Naive thymus-derived CD8-positive, alpha-beta T cell (primary cell): ENCODE data around the gene HES5. TPM values are rescaled to one million over a fixed set of nuclear protein-coding genes. Genes with fewer than 3 reads are reported as not detected.
A peak's percentile ranks its signal among the peaks of the same experiment; 100 is the strongest.

Source experiments
- ATAC-seq, 2 donors: fragments of 150-1000 bp; cut with Tn5 transposase in 1 of 2; sonication (Bioruptor Pico), chemical (Tn5 transposase) in 1 of 2; 1 replicate in 1 of 2; 2 replicates in 1 of 2; pipeline ENCODE4 v1.10.0; 2021; ENCODE audit warnings: mild to moderate bottlenecking in 2 of 2, moderate library complexity in 2 of 2
- POLR2A ChIA-PET: fragments of 350-600 bp; sonication (Branson Sonifier 250); formaldehyde crosslinking; loops from one replicate; lab custom pipeline; 2021; ENCODE audit warnings: antibody characterized with exemption; lab: Charles Lee
- DNase-seq, 10 donors: peaks; one replicate each; pipeline versions ENCODE4 v3.0.0 to v3.0.0-alpha.2; 2020 to 2022
- H3K27ac Mint-ChIP-seq, 10 donors: one replicate each; pipeline ENCODE4 v1.8.0; 2020 to 2022; ENCODE audit warnings: mild to moderate bottlenecking in 10 of 10, mixed read lengths in 10 of 10, moderate library complexity in 4 of 10, inconsistent platforms in 1 of 10
- H3K27me3 Mint-ChIP-seq, 5 donors: one replicate each; pipeline ENCODE4 v1.8.0; 2021 to 2022; ENCODE audit warnings: mixed read lengths in 5 of 5
- H3K36me3 Mint-ChIP-seq, 3 donors: one replicate each; pipeline ENCODE4 v1.8.0; 2020 to 2022; ENCODE audit warnings: mixed read lengths in 3 of 3, mild to moderate bottlenecking in 2 of 3, inconsistent platforms in 1 of 3
- H3K4me1 Mint-ChIP-seq, 4 donors: one replicate each; pipeline ENCODE4 v1.8.0; 2021 to 2022; ENCODE audit warnings: mixed read lengths in 4 of 4
- H3K4me3 Mint-ChIP-seq, 10 donors: one replicate each; pipeline ENCODE4 v1.8.0; 2020 to 2022; ENCODE audit warnings: mild to moderate bottlenecking in 10 of 10, mixed read lengths in 10 of 10, moderate library complexity in 6 of 10, inconsistent platforms in 1 of 10
- H3K9me3 Mint-ChIP-seq, 9 donors: one replicate each; pipeline ENCODE4 v1.8.0; 2020 to 2022; ENCODE audit warnings: mixed read lengths in 9 of 9, mild to moderate bottlenecking in 3 of 9, inconsistent platforms in 1 of 9, moderate library complexity in 1 of 9
- polyA plus RNA-seq, 3 donors: library from polyadenylated mRNA; unstranded; fragments of 300-500 nt; fragmentation: Illumina TruSeq; gene quantifications; one replicate each; pipeline ENCODE4 v1.2.3, GENCODE V29; 2021
- total RNA-seq, 8 experiments: library from RNA in 2 of 8; stranded (reverse) in 2 of 8; gene quantifications; one replicate each; pipeline ENCODE4 v1.2.3 and lab custom pipeline; 2021 to 2026

Gene HES5
- total and polyA plus RNA-seq, 5 experiments from 2014 or later = 0.30 TPM; not detected in 4

- peak overlapping the region in 3 of 10 donors; percentile 4 to 64 (median 8) for H3K4me3 Mint-ChIP-seq
- H3K9me3 Mint-ChIP-seq = no peaks in the 10 kb centered on the region
- ATAC-seq (no peak), DNase-seq (no peak)
- H3K27me3 Mint-ChIP-seq = no peaks in the 10 kb centered on the region
- POLR2A ChIA-PET = interaction anchor here (0.6 to 3.0 kb wide), 11 partner anchors 7 to 86 kb away, joined by 3 to 23 read pairs (median 6); partner anchors contain the start of gene PANK4
- H3K27ac Mint-ChIP-seq = peak overlapping the region in 4 of 10 donors; percentile 6 to 80 (median 36)
- H3K4me1 Mint-ChIP-seq = peaks cover 6 to 38% (median 29%) of the 10 kb centered on the region in 4 donors
- H3K36me3 Mint-ChIP-seq = no peaks in the 10 kb centered on the region
Measured at GRCh38 chr1:2501041-2501819, 28.8 kb downstream of the HES5 start.

GRCh38 chr1:2499986-2500596, 30.0 kb downstream of the HES5 start:
- peak in 1 of 10 donors; percentile 29 for DNase-seq
- peak; percentile 29 to 53 for ATAC-seq
- H3K4me1 Mint-ChIP-seq = peaks cover 9 to 44% (median 36%) of the 10 kb centered on the region in 4 donors
- H3K36me3 Mint-ChIP-seq = no peaks in the 10 kb centered on the region
- peak overlapping the region in 9 of 10 donors; percentile 29 to 86 (median 64) for H3K4me3 Mint-ChIP-seq
- no peaks in the 10 kb centered on the region for H3K9me3 Mint-ChIP-seq
- no peaks in the 10 kb centered on the region for H3K27me3 Mint-ChIP-seq
- POLR2A ChIA-PET = interaction anchor here (0.8 to 2.5 kb wide), 7 partner anchors 9 to 85 kb away, joined by 3 to 23 read pairs (median 6); partner anchors contain the start of genes HES5 and PANK4
- H3K27ac Mint-ChIP-seq = peak overlapping the region in 8 of 10 donors; percentile 29 to 86 (median 80)

- DNase-seq (no peak), ATAC-seq (no peak)
- Mint-ChIP-seq H3K36me3 (no peaks in the 10 kb centered on the region), H3K4me1 (peaks cover 10 to 51% (median 39%) of the 10 kb centered on the region in 4 donors), H3K9me3 (no peaks in the 10 kb centered on the region), H3K27ac (peak overlapping the region in 4 of 10 donors; percentile 8 to 49 (median 33)), H3K27me3 (no peaks in the 10 kb centered on the region), H3K4me3 (peak overlapping the region in 7 of 10 donors; percentile 22 to 64 (median 31))
- POLR2A ChIA-PET = interaction anchor here (1.2 to 2.5 kb wide), 4 partner anchors 26 to 84 kb away, joined by 4 to 23 read pairs (median 8); partner anchors contain the start of genes HES5 and PANK4
Measured at GRCh38 chr1:2499260-2499659, 30.8 kb downstream of the HES5 start.

- ATAC-seq (no peak), DNase-seq (no peak)
- peaks cover 16 to 57% (median 45%) of the 10 kb centered on the region in 4 donors for H3K4me1 Mint-ChIP-seq
- H3K9me3 Mint-ChIP-seq = no peaks in the 10 kb centered on the region
- no peaks in the 10 kb centered on the region for H3K27me3 Mint-ChIP-seq
- H3K27ac Mint-ChIP-seq = no peak overlapping the region
- H3K36me3 Mint-ChIP-seq = no peaks in the 10 kb centered on the region
- no peak overlapping the region for H3K4me3 Mint-ChIP-seq
- POLR2A ChIA-PET = interaction anchor here (0.9 to 5.6 kb wide), 4 partner anchors 26 to 83 kb away, joined by 3 to 78 read pairs (median 13); partner anchors contain the start of gene PANK4
Measured at GRCh38 chr1:2498648-2499047, 31.4 kb downstream of the HES5 start.

GRCh38 chr1:2497891-2498290, 32.2 kb downstream of the HES5 start:
- Mint-ChIP-seq H3K27me3 (no peaks in the 10 kb centered on the region), H3K4me1 (peaks cover 22 to 63% (median 52%) of the 10 kb centered on the region in 4 donors), H3K4me3 (peak overlapping the region in 3 of 10 donors; percentile 18 to 34 (median 27)), H3K9me3 (no peaks in the 10 kb centered on the region), H3K36me3 (no peaks in the 10 kb centered on the region), H3K27ac (peak overlapping the region in 4 of 10 donors; percentile 58 to 89 (median 62))
- POLR2A ChIA-PET = interaction anchor here (0.6 to 5.6 kb wide), 7 partner anchors 8 to 1698 kb away, joined by 3 to 78 read pairs (median 6); partner anchors contain the start of genes PANK4 and TNFRSF14
- ATAC-seq = no peak
- no peak for DNase-seq

GRCh38 chr1:2496746-2497145, 33.3 kb downstream of the HES5 start:
- peak overlapping the region in 3 of 10 donors; percentile 49 to 58 (median 50) for H3K4me3 Mint-ChIP-seq
- no peaks in the 10 kb centered on the region for H3K9me3 Mint-ChIP-seq
- POLR2A ChIA-PET = interaction anchor here (0.9 to 5.6 kb wide), 5 partner anchors 10 to 81 kb away, joined by 3 to 78 read pairs (median 8); partner anchors contain the start of gene PANK4
- H3K4me1 Mint-ChIP-seq = peaks cover 22 to 73% (median 53%) of the 10 kb centered on the region in 4 donors
- no peak for DNase-seq
- ATAC-seq = no peak
- H3K36me3 Mint-ChIP-seq = no peaks in the 10 kb centered on the region
- H3K27me3 Mint-ChIP-seq = no peaks in the 10 kb centered on the region
- peak overlapping the region; percentile 13 to 90 (median 50) for H3K27ac Mint-ChIP-seq

- H3K4me1 Mint-ChIP-seq = peaks cover 23 to 76% (median 53%) of the 10 kb centered on the region in 4 donors
- H3K4me3 Mint-ChIP-seq = peak overlapping the region in 6 of 10 donors; percentile 19 to 58 (median 48)
- DNase-seq (peak in 2 of 10 donors; percentile 18 to 23), ATAC-seq (peak in 1 of 2 donors; percentile 29)
- H3K36me3 Mint-ChIP-seq = no peaks in the 10 kb centered on the region
- POLR2A ChIA-PET = interaction anchor here (0.9 to 5.6 kb wide), 5 partner anchors 10 to 81 kb away, joined by 3 to 78 read pairs (median 8); partner anchors contain the start of gene PANK4
- no peaks in the 10 kb centered on the region for H3K9me3 Mint-ChIP-seq
- peak overlapping the region in 9 of 10 donors; percentile 22 to 89 (median 63) for H3K27ac Mint-ChIP-seq
- H3K27me3 Mint-ChIP-seq = no peaks in the 10 kb centered on the region
Measured at GRCh38 chr1:2496087-2496622, 33.9 kb downstream of the HES5 start.

GRCh38 chr1:2495546-2495945, 34.5 kb downstream of the HES5 start:
- H3K36me3 Mint-ChIP-seq = no peaks in the 10 kb centered on the region
- H3K27ac Mint-ChIP-seq = peak overlapping the region in 5 of 10 donors; percentile 62 to 89 (median 63)
- POLR2A ChIA-PET = interaction anchor here (0.7 to 5.6 kb wide), 7 partner anchors 8 to 80 kb away, joined by 3 to 78 read pairs (median 17); partner anchors contain the start of gene PANK4
- DNase-seq (no peak), ATAC-seq (no peak)
- no peaks in the 10 kb centered on the region for H3K27me3 Mint-ChIP-seq
- peak overlapping the region in 3 of 10 donors; percentile 43 to 57 (median 49) for H3K4me3 Mint-ChIP-seq
- H3K9me3 Mint-ChIP-seq = no peaks in the 10 kb centered on the region
- H3K4me1 Mint-ChIP-seq = peaks cover 24 to 75% (median 51%) of the 10 kb centered on the region in 4 donors

GRCh38 chr1:2495026-2495425, 35.0 kb downstream of the HES5 start:
- Mint-ChIP-seq H3K4me1 (peaks cover 21 to 70% (median 45%) of the 10 kb centered on the region in 4 donors), H3K36me3 (no peaks in the 10 kb centered on the region), H3K4me3 (no peak overlapping the region), H3K9me3 (no peaks in the 10 kb centered on the region), H3K27ac (peak overlapping the region in 2 of 10 donors; percentile 76 to 95), H3K27me3 (no peaks in the 10 kb centered on the region)
- DNase-seq (no peak), ATAC-seq (no peak)
- POLR2A ChIA-PET = interaction anchor here (0.7 to 5.6 kb wide), 6 partner anchors 8 to 79 kb away, joined by 3 to 78 read pairs (median 18); partner anchors contain the start of gene PANK4

GRCh38 chr1:2494323-2494693, 35.8 kb downstream of the HES5 start:
- ATAC-seq = no peak
- Mint-ChIP-seq H3K4me3 (peak overlapping the region in 7 of 10 donors; percentile 55 to 80 (median 72)), H3K27ac (peak overlapping the region; percentile 82 to 95 (median 92)), H3K9me3 (no peaks in the 10 kb centered on the region), H3K27me3 (no peaks in the 10 kb centered on the region), H3K4me1 (peaks cover 20 to 63% (median 38%) of the 10 kb centered on the region in 4 donors), H3K36me3 (no peaks in the 10 kb centered on the region)
- DNase-seq = no peak
- POLR2A ChIA-PET = interaction anchor here (0.9 to 5.6 kb wide), 9 partner anchors 9 to 91 kb away, joined by 3 to 78 read pairs (median 16); partner anchors contain the start of genes PANK4, PEX10 and PRXL2B

- Mint-ChIP-seq H3K4me1 (peaks cover 20 to 59% (median 34%) of the 10 kb centered on the region in 4 donors), H3K36me3 (peaks cover 0 to 4% (median 4%) of the 10 kb centered on the region in 3 donors), H3K27ac (peak overlapping the region; percentile 82 to 95 (median 92)), H3K27me3 (no peaks in the 10 kb centered on the region), H3K4me3 (peak overlapping the region; percentile 29 to 80 (median 70)), H3K9me3 (peaks cover 0 to 4% (median under 1%) of the 10 kb centered on the region in 9 donors)
- DNase-seq = peak in 9 of 10 donors; percentile 19 to 81 (median 48)
- ATAC-seq = peak; percentile 70 to 74
- POLR2A ChIA-PET = interaction anchor here (0.7 to 5.6 kb wide), 11 partner anchors 9 to 92 kb away, joined by 3 to 78 read pairs (median 12); partner anchors contain the start of genes PANK4, PEX10 and PRXL2B
Measured at GRCh38 chr1:2493691-2494322, 36.3 kb downstream of the HES5 start.
